Uterus (tissue), 2 donors: ENCODE data around the gene GZMM.

Experiments
- POLR2A ChIP-seq, 2 donors: fragments of 450-650 bp; IDR thresholded peaks; one replicate each; pipeline ENCODE4 v1.6.1; 2016; ENCODE audit warnings: antibody characterized with exemption in 2 of 2, mild to moderate bottlenecking in 1 of 2, moderate library complexity in 1 of 2
- TF ChIP-seq, protein P1 (sequence below), 4 experiments: fragments of 200-600 bp in 2 of 4; fragments of 450-650 bp in 2 of 4; sonication (generic) in 2 of 4; IDR thresholded peaks; one replicate each; pipeline ENCODE4 v1.5.1; 2016 to 2019; ENCODE audit warnings: antibody characterized with exemption in 4 of 4, mild to moderate bottlenecking in 2 of 4, moderate library complexity in 1 of 4

DNA sequence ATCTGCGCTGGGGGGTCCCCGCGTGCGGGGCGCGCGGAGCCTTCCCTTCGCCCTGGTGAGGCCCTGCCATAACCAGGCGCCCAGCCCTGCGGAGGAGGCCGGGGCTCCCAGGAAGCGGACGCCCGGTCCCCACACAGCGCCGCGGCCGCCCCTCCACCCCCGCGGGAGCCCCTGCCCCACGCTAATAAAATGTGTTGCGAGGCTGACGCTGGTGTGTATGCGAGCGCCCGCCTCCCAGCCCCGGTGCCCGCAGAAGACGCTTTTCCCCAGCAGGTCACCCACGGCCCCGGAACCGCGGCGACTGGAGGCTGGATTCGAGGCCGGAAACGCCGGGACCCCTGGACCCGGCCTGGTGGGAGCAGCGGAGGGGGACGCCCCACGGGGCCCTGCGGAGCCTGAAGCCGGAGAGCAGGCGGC is 24.4 kb upstream of the GZMM start:
- TF ChIP-seq POLR2A (IDR thresholded peaks at IDR 0.05): no peak
- TF ChIP-seq, protein P1, sequence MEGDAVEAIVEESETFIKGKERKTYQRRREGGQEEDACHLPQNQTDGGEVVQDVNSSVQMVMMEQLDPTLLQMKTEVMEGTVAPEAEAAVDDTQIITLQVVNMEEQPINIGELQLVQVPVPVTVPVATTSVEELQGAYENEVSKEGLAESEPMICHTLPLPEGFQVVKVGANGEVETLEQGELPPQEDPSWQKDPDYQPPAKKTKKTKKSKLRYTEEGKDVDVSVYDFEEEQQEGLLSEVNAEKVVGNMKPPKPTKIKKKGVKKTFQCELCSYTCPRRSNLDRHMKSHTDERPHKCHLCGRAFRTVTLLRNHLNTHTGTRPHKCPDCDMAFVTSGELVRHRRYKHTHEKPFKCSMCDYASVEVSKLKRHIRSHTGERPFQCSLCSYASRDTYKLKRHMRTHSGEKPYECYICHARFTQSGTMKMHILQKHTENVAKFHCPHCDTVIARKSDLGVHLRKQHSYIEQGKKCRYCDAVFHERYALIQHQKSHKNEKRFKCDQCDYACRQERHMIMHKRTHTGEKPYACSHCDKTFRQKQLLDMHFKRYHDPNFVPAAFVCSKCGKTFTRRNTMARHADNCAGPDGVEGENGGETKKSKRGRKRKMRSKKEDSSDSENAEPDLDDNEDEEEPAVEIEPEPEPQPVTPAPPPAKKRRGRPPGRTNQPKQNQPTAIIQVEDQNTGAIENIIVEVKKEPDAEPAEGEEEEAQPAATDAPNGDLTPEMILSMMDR (IDR thresholded peaks at IDR 0.05): no peak
